GM18519 (cell line): ENCODE results near the gene GTF3C5.

Source experiments
- ATAC-seq: cut with Tn5 transposase; IDR thresholded peaks from one replicate; pipeline ENCODE4 v1.9.1; 2021; ENCODE audit warnings: mild to moderate bottlenecking, moderate library complexity; ENCODE audit not compliant: unreplicated experiment, low FRiP score

The GTF3C5 gene

DNA sequence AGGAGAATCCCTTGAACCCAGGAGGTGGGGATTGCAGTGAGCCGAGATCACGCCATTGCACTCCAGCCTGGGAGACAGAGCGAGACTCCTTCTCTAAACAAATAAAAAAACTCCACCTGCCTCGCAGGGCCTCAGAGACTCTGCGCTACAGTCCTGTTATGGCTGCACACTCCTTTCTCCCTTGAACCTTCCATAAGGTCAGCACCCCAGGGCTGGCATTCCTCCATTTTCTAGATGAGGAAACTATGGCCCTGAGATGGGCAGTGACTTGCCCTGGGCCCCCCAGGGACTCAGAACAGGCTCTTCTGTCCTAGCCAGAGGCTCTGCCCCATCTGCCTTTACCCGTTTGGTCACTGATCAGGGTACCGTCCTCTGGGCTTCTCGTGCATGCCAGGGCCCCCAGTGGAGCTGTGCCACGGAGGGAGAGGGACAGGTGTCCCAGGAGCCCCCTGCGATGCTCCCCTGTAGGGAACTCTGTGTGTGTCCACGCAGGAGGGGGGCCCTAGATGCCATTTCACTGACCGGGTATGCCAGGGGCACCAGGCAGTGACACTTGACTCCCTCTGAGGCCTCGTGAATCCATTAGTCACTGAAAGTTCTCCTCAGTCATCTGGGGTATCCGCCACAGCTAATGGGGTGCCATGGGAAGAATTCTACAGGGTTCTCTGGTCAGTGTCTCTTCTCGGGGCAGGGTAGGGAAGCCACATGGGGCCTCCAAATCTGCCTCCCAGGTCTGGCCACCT is 74.1 kb downstream of the GTF3C5 start:
- ATAC-seq: no peak

GRCh38 chr9:133105461-133105770 is 74.6 kb downstream of the GTF3C5 start:
- no peak for ATAC-seq

- no peak for ATAC-seq
Observed at GRCh38 chr9:133106511-133107244, 75.9 kb downstream of the GTF3C5 start.

DNA sequence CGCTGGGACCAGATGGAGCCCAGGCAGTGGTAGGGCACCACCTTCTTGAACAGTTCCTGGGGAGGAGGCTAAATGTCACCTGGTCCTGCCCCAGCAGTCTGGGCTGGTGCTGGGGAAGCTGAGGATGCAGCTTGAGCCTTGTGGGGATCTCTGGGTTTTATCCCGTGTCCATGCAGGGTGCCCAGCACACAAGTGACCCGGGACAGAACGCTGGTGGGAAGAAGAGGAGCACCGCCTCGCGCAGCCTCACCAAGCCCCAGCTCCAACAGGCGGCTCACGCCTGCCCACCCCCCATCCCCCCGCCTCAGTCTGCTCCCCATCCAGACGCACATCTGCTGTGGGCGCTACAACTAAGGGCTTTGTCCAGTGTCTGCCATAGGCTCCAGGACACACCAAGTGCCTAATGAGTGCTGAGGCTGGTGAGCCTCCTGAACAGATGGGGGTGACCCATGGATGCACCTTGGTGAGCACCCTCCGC is 76.5 kb downstream of the GTF3C5 start:
- no peak for ATAC-seq
